DMS114 treated with DMSO at 0.1 percent for 48 hours (cell line): Measurements from ENCODE around the gene RAI1.

ENCODE experiments used
- DNase-seq: peaks from one replicate; lab custom pipeline; 2025; ENCODE audit not compliant: unreplicated experiment; lab: John Stamatoyannopoulos, UW

RAI1 gene

GRCh38 chr17:17813055-17813724 is 131.9 kb downstream of the RAI1 start:
- DNase-seq, result no peak

- no peak for DNase-seq
Measured at GRCh38 chr17:17813725-17814095, 132.5 kb downstream of the RAI1 start.

- no peak for DNase-seq
Measured at GRCh38 chr17:17814162-17815061, 133.2 kb downstream of the RAI1 start.

- no peak for DNase-seq
Measured at GRCh38 chr17:17815062-17815406, 133.8 kb downstream of the RAI1 start.

- no peak for DNase-seq
Measured at GRCh38 chr17:17815436-17816200, 134.4 kb downstream of the RAI1 start.

GRCh38 chr17:17816240-17816814 is 135.1 kb downstream of the RAI1 start:
- no peak for DNase-seq

- DNase-seq, result no peak
Measured at GRCh38 chr17:17816831-17817551, 135.7 kb downstream of the RAI1 start.

- DNase-seq, result no peak
Measured at GRCh38 chr17:17817552-17817947, 136.3 kb downstream of the RAI1 start.

GRCh38 chr17:17818088-17818526 is 136.8 kb downstream of the RAI1 start:
- no peak for DNase-seq

- DNase-seq, result no peak
Measured at GRCh38 chr17:17819111-17819510, 137.9 kb downstream of the RAI1 start.

- no peak for DNase-seq
Measured at GRCh38 chr17:17819561-17819995, 138.3 kb downstream of the RAI1 start.

- DNase-seq, result no peak
Measured at GRCh38 chr17:17820046-17820445, 138.8 kb downstream of the RAI1 start.

GRCh38 chr17:17820463-17821158 is 139.4 kb downstream of the RAI1 start:
- no peak for DNase-seq

- no peak for DNase-seq
Measured at GRCh38 chr17:17822189-17822588, 140.9 kb downstream of the RAI1 start.

- DNase-seq, result no peak
Measured at GRCh38 chr17:17822616-17823015, 141.4 kb downstream of the RAI1 start.

- DNase-seq, result no peak
Measured at GRCh38 chr17:17823433-17824118, 142.3 kb downstream of the RAI1 start.

GRCh38 chr17:17824119-17824782 is 143.0 kb downstream of the RAI1 start:
- no peak for DNase-seq

GRCh38 chr17:17824783-17825614 is 143.7 kb downstream of the RAI1 start:
- no peak for DNase-seq
